ENCODE results near the gene PHRF1. TPM values are rescaled to one million over a fixed set of nuclear protein-coding genes. Genes with fewer than 3 reads are reported as not detected.

Gene PHRF1
- total and polyA plus RNA-seq, 2 of the 4 experiments (the other 2 are of a cell fraction) = 10.9 to 17.5 TPM

- H3K9me3 ChIP-seq (ENCODE audit: control insufficient read depth, insufficient read depth, low read length) = no peaks in the 10 kb centered on the region
- H4K20me1 ChIP-seq (ENCODE audit: insufficient read depth, low read length) = peaks cover 24% of the 10 kb centered on the region
- H2BK120ac ChIP-seq (ENCODE audit: low read depth, low read length) = no peak overlapping the region
- ATAC-seq (ENCODE audit: low read depth) (no peak), DNase-seq (no peak)
- no peak overlapping the region for H3K14ac ChIP-seq (replicated peaks; ENCODE audit: low read depth, low read length)
- H2AK5ac ChIP-seq (ENCODE audit: low read depth, low read length) = peak overlapping the region; percentile 39; the same call in 1 of the 2 replicates
- H4K8ac ChIP-seq (ENCODE audit: low read depth in 2 of 2, low read length in 2 of 2) = no peak overlapping the region
- TSS peak; percentile 82 for BruUV-seq (replicated peaks)
- no peak overlapping the region; the same call in 1 of the 2 replicates for H3K9ac ChIP-seq (ENCODE audit: low read depth, low read length)
- POLR2A ChIA-PET (ENCODE audit: unreplicated experiment) = no interaction called here
- H4K91ac ChIP-seq (ENCODE audit: insufficient read depth, low read depth, low read length) = no peak overlapping the region
- no peak overlapping the region for H2BK15ac ChIP-seq (ENCODE audit: low read depth, low read length)
- H2AK9ac ChIP-seq (replicated peaks; ENCODE audit: low read depth, low read length, poor library complexity) = peak overlapping the region; percentile 98
- H3K56ac ChIP-seq (ENCODE audit: extremely low read depth, insufficient read depth, low read length) = no peak overlapping the region
- peaks cover 16% of the 10 kb centered on the region for H3K4me1 ChIP-seq (ENCODE audit: control insufficient read depth, insufficient read depth, low read length)
- no peak overlapping the region for H3K27ac ChIP-seq (ENCODE audit: insufficient read depth, low read length)
- dilution Hi-C loops (cut with HindIII; ENCODE audit: low sequenced_read_pairs, unreplicated experiment) = no loop called here
- peak overlapping the region; percentile 32 for H2AFZ ChIP-seq (replicated peaks; ENCODE audit: low read length, poor library complexity)
- in situ Hi-C loops (cut with MboI; ENCODE audit: low sequenced_read_pairs) = no loop called here
- H3K79me1 ChIP-seq (ENCODE audit: low read depth in 1 of 2, low read length in 2 of 2) = peaks cover 3 to 26% of the 10 kb centered on the region in 2 experiments; a peak in 3 of 4 replicates
- peaks cover 3% of the 10 kb centered on the region; the same call in 1 of the 2 replicates for H3K9me1 ChIP-seq (ENCODE audit: insufficient read depth, low read length)
- 98% methylated on average over 34 of the region's 37 CpGs; no CpG with 5 or more reads in 1 of the 2 experiments for WGBS, 2 experiments (ENCODE audit: extremely low coverage in 2 of 2, insufficient read length in 1 of 2)
- H3K4me2 ChIP-seq (ENCODE audit: low read depth, low read length) = peak overlapping the region; percentile 91
- H3K18ac ChIP-seq (ENCODE audit: low read depth, low read length) = no peak overlapping the region
- H2BK5ac ChIP-seq (ENCODE audit: low read depth, low read length, poor library complexity, severe bottlenecking) = no peak overlapping the region
- H3K36me3 ChIP-seq (ENCODE audit: control insufficient read depth, insufficient read depth, low read length) = peaks cover 24% of the 10 kb centered on the region; the same call in 1 of the 2 replicates
- H4K5ac ChIP-seq (ENCODE audit: low read depth, low read length) = no peak overlapping the region
- intact Hi-C loops (cut with micrococcal nuclease) = no loop called here
- CTCF ChIA-PET = no interaction called here
- H3K4ac ChIP-seq (ENCODE audit: low read depth, low read length) = peak overlapping the region; percentile 36; the same call in 1 of the 2 replicates
- H3K4me3 ChIP-seq (ENCODE audit: insufficient read depth, low read depth, low read length) = peak overlapping the region; percentile 95; the same call in 1 of the 2 replicates
- no peak overlapping the region for H2BK20ac ChIP-seq (ENCODE audit: low read depth, low read length)
- no peaks in the 10 kb centered on the region for H3K27me3 ChIP-seq (ENCODE audit: control insufficient read depth, insufficient read depth, low read length)
- H3K23ac ChIP-seq (ENCODE audit: low read depth, low read length) = no peak overlapping the region; the same call in 1 of the 2 replicates
- TF ChIP-seq CHD1 (IDR thresholded peaks at IDR 0.05; ENCODE audit: low read depth, low read length) = no peak
- no peak for TF ChIP-seq RAD21 (IDR thresholded peaks at IDR 0.05; ENCODE audit: low read length)
- TF ChIP-seq FOS (IDR thresholded peaks at IDR 0.05; ENCODE audit: low read depth, low read length) = no peak
- no peak for TF ChIP-seq SMC3 (IDR thresholded peaks at IDR 0.05; ENCODE audit: low read depth, low read length)
- no peak for TF ChIP-seq CTCF (conservative IDR thresholded peaks at IDR 0.05; ENCODE audit: low read depth, low read length)
- TF ChIP-seq NFE2L2 (IDR thresholded peaks at IDR 0.05; ENCODE audit: low read depth, low read length) = no peak
- TF ChIP-seq RFX5 (IDR thresholded peaks at IDR 0.05; ENCODE audit: low read depth, low read length) = no peak
- no peak for TF ChIP-seq USF2 (IDR thresholded peaks at IDR 0.05; ENCODE audit: low read depth, low read length)
- TF ChIP-seq POLR2A (IDR thresholded peaks at IDR 0.05; ENCODE audit: low read depth, low read length) = no peak
- TF ChIP-seq MAFK (IDR thresholded peaks at IDR 0.05; ENCODE audit: low read depth, low read length) = no peak
- TF ChIP-seq CEBPB (IDR thresholded peaks at IDR 0.05; ENCODE audit: low read depth, low read length) = no peak
- no peak for TF ChIP-seq BHLHE40 (IDR thresholded peaks at IDR 0.05; ENCODE audit: low read depth, low read length)
- TF ChIP-seq ELK1 (IDR thresholded peaks at IDR 0.05; ENCODE audit: borderline replicate concordance, low read depth, low read length) = no peak
- TF ChIP-seq RCOR1 (IDR thresholded peaks at IDR 0.05; ENCODE audit: insufficient replicate concordance, low read length) = no peak
- no peak for TF ChIP-seq MXI1 (IDR thresholded peaks at IDR 0.05; ENCODE audit: borderline replicate concordance, low read depth, low read length)
These were observed 42.5 kb upstream of the PHRF1 start for GRCh38 chr11:533586-534395.

Data from IMR-90 (cell line).